ENCODE data around the gene CCDC32. TPM values are rescaled to one million over a fixed set of nuclear protein-coding genes. Genes with fewer than 3 reads are reported as not detected.
A peak's percentile ranks its signal among the peaks of the same experiment; 100 is the strongest.

The CCDC32 gene
- 10 to 100 TPM; 26.2 to 26.8 TPM for total RNA-seq

GRCh38 chr15:40564591-40565332, at the start of gene CCDC32:
TSS of gene CCDC32 (minus strand) at chr15:40565042. CDS start at chr15:40563015, 2,027 bp downstream.
- DNase-seq (peak; percentile 88), ATAC-seq (ENCODE audit: low read depth) (peak; percentile 96)
- peaks cover 39% of the 10 kb centered on the region for H3K4me1 Mint-ChIP-seq
- H3K4me3 Mint-ChIP-seq: peak within 1 kb of the TSS; percentile 93
- H3K27ac Mint-ChIP-seq: peak within 1 kb of the TSS; percentile 91
- H3K27me3 Mint-ChIP-seq: peaks cover 6% of the 10 kb centered on the region
- peaks cover 15% of the 10 kb centered on the region for H3K36me3 Mint-ChIP-seq
- POLR2A ChIA-PET: interaction anchor here (0.7 to 1.8 kb wide), 10 partner anchors 9 to 331 kb away, joined by 3 to 9 read pairs (median 4); partner anchors contain the start of genes CHST14 and KNL1
- H3K9me3 Mint-ChIP-seq: no peaks in the 10 kb centered on the region

- H3K27ac Mint-ChIP-seq: no peak overlapping the region
- DNase-seq: no peak
- H3K4me1 Mint-ChIP-seq: no peaks in the 10 kb centered on the region
- ATAC-seq (ENCODE audit: low read depth): no peak
- peaks cover 22% of the 10 kb centered on the region for H3K36me3 Mint-ChIP-seq
- no peak overlapping the region for H3K4me3 Mint-ChIP-seq
- H3K27me3 Mint-ChIP-seq: no peaks in the 10 kb centered on the region
- POLR2A ChIA-PET: no interaction called here
- no peaks in the 10 kb centered on the region for H3K9me3 Mint-ChIP-seq
These were observed 48.2 kb upstream of the CCDC32 start for GRCh38 chr15:40613080-40613479.

DNA sequence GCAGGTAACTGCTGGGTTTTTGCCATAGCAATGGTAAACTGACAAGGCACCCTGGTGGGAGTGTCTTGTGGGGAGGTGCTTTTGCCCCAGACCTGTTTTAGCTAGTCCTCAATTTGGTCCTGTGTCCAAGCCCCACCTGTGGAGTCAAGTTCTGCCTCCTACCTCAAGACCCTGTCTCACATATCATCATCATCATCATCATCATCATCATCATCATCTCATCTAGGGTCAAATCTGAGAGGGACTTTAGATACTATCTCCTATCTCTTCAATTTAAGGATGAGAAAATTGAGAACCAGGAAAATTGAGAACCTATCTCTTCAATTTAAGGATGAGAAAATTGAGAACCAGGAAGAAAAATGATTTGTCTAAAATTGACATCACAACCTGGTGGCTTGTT, 39.1 kb upstream of the CCDC32 start:
- no peak overlapping the region for H3K4me3 Mint-ChIP-seq
- peaks cover 17% of the 10 kb centered on the region for H3K36me3 Mint-ChIP-seq
- no peaks in the 10 kb centered on the region for H3K9me3 Mint-ChIP-seq
- no peaks in the 10 kb centered on the region for H3K27me3 Mint-ChIP-seq
- H3K4me1 Mint-ChIP-seq: peaks cover 6% of the 10 kb centered on the region
- POLR2A ChIA-PET: no interaction called here
- H3K27ac Mint-ChIP-seq: no peak overlapping the region
- DNase-seq (no peak), ATAC-seq (ENCODE audit: low read depth) (no peak)

GRCh38 chr15:40600956-40601355, 36.1 kb upstream of the CCDC32 start:
- no peak for ATAC-seq (ENCODE audit: low read depth)
- peaks cover 12% of the 10 kb centered on the region for H3K4me1 Mint-ChIP-seq
- no peak for DNase-seq
- H3K36me3 Mint-ChIP-seq: peaks cover 16% of the 10 kb centered on the region
- no peaks in the 10 kb centered on the region for H3K9me3 Mint-ChIP-seq
- POLR2A ChIA-PET: no interaction called here
- no peak overlapping the region for H3K4me3 Mint-ChIP-seq
- H3K27me3 Mint-ChIP-seq: no peaks in the 10 kb centered on the region
- no peak overlapping the region for H3K27ac Mint-ChIP-seq

DNA sequence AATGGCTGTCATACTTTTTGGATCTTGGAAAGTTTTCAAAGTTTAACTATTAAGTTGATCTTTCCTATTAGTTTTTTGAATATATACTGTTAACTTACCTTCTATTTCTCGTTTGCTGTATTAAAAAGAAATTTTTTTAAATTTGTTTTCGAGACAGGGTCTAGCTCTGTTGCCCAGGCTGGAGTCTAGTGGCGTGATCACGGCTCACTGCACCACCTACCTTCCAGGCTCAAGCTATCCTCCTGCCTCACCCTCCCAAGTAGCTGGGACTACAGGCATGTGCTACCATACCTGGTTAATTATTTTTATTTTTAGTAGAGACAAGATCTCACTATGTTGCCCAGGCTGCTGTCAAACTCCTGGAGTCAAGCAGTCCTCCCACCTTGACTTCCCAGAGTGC, 33.8 kb upstream of the CCDC32 start:
- POLR2A ChIA-PET: interaction anchor here (1.2 kb wide), 1 partner anchor 29 kb away, joined by 3 read pairs; the partner anchor contains the start of gene RPUSD2
- no peak overlapping the region for H3K27ac Mint-ChIP-seq

DNA sequence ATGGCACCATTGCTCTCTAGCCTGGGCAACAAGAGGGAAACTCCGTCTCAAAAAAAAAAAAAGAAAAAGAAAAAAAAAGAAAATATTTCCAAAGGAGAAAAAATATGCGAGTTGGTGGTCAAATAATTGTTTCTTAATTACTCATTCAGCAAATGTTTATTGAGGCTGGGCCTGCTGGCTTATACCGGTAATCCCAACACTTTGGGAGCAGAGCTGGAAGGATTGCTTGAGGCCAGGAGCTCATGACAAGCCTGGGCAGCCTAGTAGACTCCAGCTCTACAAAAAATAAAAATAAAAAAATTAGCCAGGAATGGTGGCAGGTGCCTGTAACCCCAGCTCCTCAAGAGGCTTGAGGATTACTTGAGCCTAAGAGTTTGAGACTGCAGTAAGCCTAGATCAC, 33.3 kb upstream of the CCDC32 start:
- POLR2A ChIA-PET: interaction anchor here (0.6 to 1.2 kb wide), 2 partner anchors 8 to 29 kb away, joined by 3 read pairs; partner anchors contain the start of gene RPUSD2
- no peak for DNase-seq
- H3K36me3 Mint-ChIP-seq: peaks cover 14% of the 10 kb centered on the region
- ATAC-seq (ENCODE audit: low read depth): no peak
- no peaks in the 10 kb centered on the region for H3K9me3 Mint-ChIP-seq
- no peaks in the 10 kb centered on the region for H3K27me3 Mint-ChIP-seq
- peaks cover 19% of the 10 kb centered on the region for H3K4me1 Mint-ChIP-seq
- H3K27ac Mint-ChIP-seq: no peak overlapping the region
- no peak overlapping the region for H3K4me3 Mint-ChIP-seq

More for the DNA sequence above, 33.8 kb upstream of the CCDC32 start:
- Mint-ChIP-seq H3K4me1 (peaks cover 16% of the 10 kb centered on the region), H3K27me3 (no peaks in the 10 kb centered on the region), H3K36me3 (peaks cover 16% of the 10 kb centered on the region), H3K9me3 (no peaks in the 10 kb centered on the region), H3K4me3 (no peak overlapping the region)
- ATAC-seq (ENCODE audit: low read depth) (no peak), DNase-seq (no peak)

- Mint-ChIP-seq H3K27me3 (no peaks in the 10 kb centered on the region), H3K4me1 (peaks cover 21% of the 10 kb centered on the region), H3K9me3 (no peaks in the 10 kb centered on the region), H3K4me3 (no peak overlapping the region), H3K27ac (no peak overlapping the region), H3K36me3 (peaks cover 9% of the 10 kb centered on the region)
- no peak for DNase-seq
- POLR2A ChIA-PET: no interaction called here
- ATAC-seq (ENCODE audit: low read depth): no peak
These were observed 32.2 kb upstream of the CCDC32 start for GRCh38 chr15:40597024-40597423.

DNA sequence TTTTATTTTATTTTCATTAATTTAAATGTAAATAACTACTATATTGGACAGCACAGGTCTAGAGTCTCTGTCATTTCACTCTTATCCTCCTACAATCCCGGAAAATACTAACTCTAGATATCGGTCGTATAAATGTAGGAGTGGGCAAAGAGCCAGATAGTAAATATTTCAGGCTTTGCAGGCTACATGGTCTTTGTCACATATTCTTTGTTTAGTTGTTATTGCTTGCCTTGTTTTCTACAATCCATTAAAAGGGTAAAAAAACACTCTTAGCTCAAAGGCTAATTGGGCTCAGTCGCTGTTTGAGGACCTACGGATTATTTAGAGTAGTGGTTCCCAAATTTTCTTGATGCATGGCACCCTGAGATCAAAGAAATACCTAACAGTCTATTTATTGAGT, 30.9 kb upstream of the CCDC32 start:
- Mint-ChIP-seq H3K4me3 (peak overlapping the region; percentile 55), H3K27me3 (no peaks in the 10 kb centered on the region)
- POLR2A ChIA-PET: interaction anchor here (1.1 kb wide), 1 partner anchor 28 kb away, joined by 3 read pairs; no protein-coding TSS in a partner anchor

GRCh38 chr15:40595219-40595618, 30.4 kb upstream of the CCDC32 start:
- POLR2A ChIA-PET: interaction anchor here (0.7 to 2.6 kb wide), 6 partner anchors 11 to 738 kb away, joined by 3 to 9 read pairs (median 3); partner anchors contain the start of genes CCDC32, NUSAP1, OIP5 and RAD51
- no peak for ATAC-seq (ENCODE audit: low read depth)
- Mint-ChIP-seq H3K9me3 (no peaks in the 10 kb centered on the region), H3K36me3 (peaks cover 9% of the 10 kb centered on the region), H3K27me3 (no peaks in the 10 kb centered on the region), H3K27ac (peak overlapping the region; percentile 97), H3K4me3 (peak overlapping the region; percentile 91), H3K4me1 (peaks cover 25% of the 10 kb centered on the region)
- DNase-seq: no peak

More for the DNA sequence above, 30.9 kb upstream of the CCDC32 start:
- Mint-ChIP-seq H3K27ac (no peak overlapping the region), H3K4me1 (peaks cover 21% of the 10 kb centered on the region), H3K36me3 (peaks cover 9% of the 10 kb centered on the region), H3K9me3 (no peaks in the 10 kb centered on the region)
- DNase-seq (no peak), ATAC-seq (ENCODE audit: low read depth) (no peak)

DNA sequence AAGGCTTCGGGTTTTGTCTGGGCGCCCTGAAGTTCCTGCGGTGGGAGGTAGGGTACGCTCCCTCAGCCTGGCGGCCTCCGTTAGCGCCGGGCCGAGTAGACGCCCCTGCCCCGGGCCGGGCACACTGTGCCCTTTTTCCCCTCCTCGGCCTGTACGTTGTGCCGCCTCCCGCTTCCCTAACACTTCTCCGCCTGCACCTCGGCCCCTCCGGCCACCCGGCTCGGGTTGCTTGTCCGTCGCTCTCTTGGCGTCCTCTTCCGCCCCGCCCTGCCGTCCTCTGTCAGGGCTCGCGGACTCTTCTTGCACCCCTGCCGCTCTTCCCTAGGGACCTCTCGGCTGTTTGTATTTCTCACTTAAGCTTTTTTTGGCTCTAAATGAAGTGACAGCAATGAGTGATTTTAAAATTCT, 29.6 kb upstream of the CCDC32 start:
- DNase-seq: no peak

GRCh38 chr15:40593588-40594428, 29.0 kb upstream of the CCDC32 start, which contains the start of gene KNL1:
TSS of gene KNL1 (plus strand) at chr15:40594249. CDS start at chr15:40602932, 8,683 bp downstream.
- DNase-seq (peak; percentile 88), ATAC-seq (ENCODE audit: low read depth) (peak; percentile 90)
- Mint-ChIP-seq H3K27me3 (peaks cover 6% of the 10 kb centered on the region), H3K36me3 (peaks cover 9% of the 10 kb centered on the region), H3K4me3 (peak within 1 kb of the TSS; percentile 91), H3K4me1 (peaks cover 29% of the 10 kb centered on the region), H3K27ac (peak within 1 kb of the TSS; percentile 97), H3K9me3 (no peaks in the 10 kb centered on the region)
- POLR2A ChIA-PET: interaction anchor here (0.9 to 2.6 kb wide), 6 partner anchors 13 to 739 kb away, joined by 3 to 9 read pairs (median 3); partner anchors contain the start of genes CCDC32, NUSAP1, OIP5 and RAD51

More for the DNA sequence above, 29.6 kb upstream of the CCDC32 start:
- ATAC-seq (ENCODE audit: low read depth): peak; percentile 51
- peaks cover 9% of the 10 kb centered on the region for H3K36me3 Mint-ChIP-seq
- peak overlapping the region; percentile 97 for H3K27ac Mint-ChIP-seq
- H3K27me3 Mint-ChIP-seq: peaks cover under 1% of the 10 kb centered on the region
- peaks cover 29% of the 10 kb centered on the region for H3K4me1 Mint-ChIP-seq
- H3K4me3 Mint-ChIP-seq: peak overlapping the region; percentile 91
- POLR2A ChIA-PET: interaction anchor here (0.7 to 2.6 kb wide), 7 partner anchors 12 to 738 kb away, joined by 3 to 9 read pairs (median 3); partner anchors contain the start of genes CCDC32, NUSAP1, OIP5 and RAD51
- no peaks in the 10 kb centered on the region for H3K9me3 Mint-ChIP-seq

- POLR2A ChIA-PET: interaction anchor here (0.9 to 2.6 kb wide), 4 partner anchors 24 to 301 kb away, joined by 3 to 9 read pairs (median 4); partner anchors contain the start of genes CCDC32, RAD51 and RPUSD2
- H3K27me3 Mint-ChIP-seq: peaks cover 6% of the 10 kb centered on the region
- peak overlapping the region; percentile 91 for H3K4me3 Mint-ChIP-seq
- ATAC-seq (ENCODE audit: low read depth) (no peak), DNase-seq (no peak)
- H3K9me3 Mint-ChIP-seq: no peaks in the 10 kb centered on the region
- H3K4me1 Mint-ChIP-seq: peaks cover 29% of the 10 kb centered on the region
- H3K36me3 Mint-ChIP-seq: peaks cover 9% of the 10 kb centered on the region
- H3K27ac Mint-ChIP-seq: no peak overlapping the region
These were observed 28.3 kb upstream of the CCDC32 start for GRCh38 chr15:40593165-40593564.

DNA sequence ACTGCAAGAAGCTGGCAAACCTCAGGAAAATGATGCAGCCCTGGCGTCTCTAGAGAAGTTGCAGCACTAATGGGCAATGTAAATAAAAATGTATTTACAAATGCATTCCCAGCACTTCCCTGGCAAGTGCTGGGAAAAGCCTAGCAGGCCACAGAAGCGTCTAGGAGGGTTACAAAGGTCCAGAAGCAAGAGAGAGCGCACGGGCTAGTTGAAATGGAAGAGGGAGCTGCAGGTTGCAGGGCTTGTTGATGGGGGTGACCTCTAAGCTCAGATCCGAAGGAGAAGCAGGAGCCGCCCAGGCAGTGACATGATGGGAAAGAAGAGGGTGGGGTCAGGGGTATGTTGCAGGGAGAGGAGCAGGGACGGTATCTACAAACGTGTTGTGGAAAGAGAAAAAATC, 26.5 kb upstream of the CCDC32 start:
- peaks cover 4% of the 10 kb centered on the region for H3K36me3 Mint-ChIP-seq
- POLR2A ChIA-PET: interaction anchor here (0.6 to 3.0 kb wide), 4 partner anchors 22 to 178 kb away, joined by 3 to 18 read pairs (median 4); partner anchors contain the start of genes C15orf62, CCDC32 and RPUSD2
- H3K27me3 Mint-ChIP-seq: peaks cover 17% of the 10 kb centered on the region
- peaks cover 23% of the 10 kb centered on the region for H3K4me1 Mint-ChIP-seq
- ATAC-seq (ENCODE audit: low read depth): no peak
- H3K27ac Mint-ChIP-seq: no peak overlapping the region
- no peak overlapping the region for H3K4me3 Mint-ChIP-seq
- H3K9me3 Mint-ChIP-seq: no peaks in the 10 kb centered on the region
- DNase-seq: no peak

Measured in activated naive CD8-positive, alpha-beta T cell treated with anti-CD3 and anti-CD28 coated beads, Interleukin-2, amount 10 ng/mL, durations not matched to agents 7 days and 5 days (primary cell).